SK-N-SH (cell line): ENCODE results near the gene NEU2. TPM values are rescaled to one million over a fixed set of nuclear protein-coding genes. Genes with fewer than 3 reads are reported as not detected.

Experiments
- CTCF ChIA-PET: fragments of 300-600, 350-600 bp; formaldehyde crosslinking; extraction: SDS; loops from one replicate; lab custom pipeline; 2021; lab: Yijun Ruan, JAX
- POLR2A ChIA-PET: fragments of 350-600 bp; sonication (Branson Sonifier 250); formaldehyde crosslinking; extraction: SDS; loops from one replicate; lab custom pipeline; 2020; ENCODE audit warnings: antibody characterized with exemption, inconsistent platforms; lab: Yijun Ruan, JAX
- DNase-seq: peaks from one replicate; pipeline ENCODE4 v3.0.0; 2012
- H2AFZ ChIP-seq: fragments of 200-600 bp; sonication (generic); 2 replicates; pipeline ENCODE4 v1.8.1; 2016; ENCODE audit warnings: antibody characterized with exemption, mild to moderate bottlenecking, low read depth
- H3F3A ChIP-seq: fragments of 200-600 bp; sonication (generic); replicated peaks from 2 replicates; pipeline ENCODE3; 2016; ENCODE audit warnings: antibody characterized with exemption, mild to moderate bottlenecking; ENCODE audit not compliant: insufficient read depth
- H3K27ac ChIP-seq, 2 experiments: fragments of 200-500 bp in 1 of 2; fragments of 200-600 bp in 1 of 2; sonication (Bioruptor generic) in 1 of 2; sonication (generic), shearing (Covaris generic) in 1 of 2; 2 replicates each; pipeline versions ENCODE4 v1.5.1 to v1.6.1; 2014 to 2016; ENCODE audit warnings: low read depth in 2 of 2, inconsistent platforms in 1 of 2, low read length in 1 of 2, mild to moderate bottlenecking in 1 of 2, mixed read lengths in 1 of 2
- H3K27me3 ChIP-seq: fragments of 200-600 bp; sonication (generic), shearing (Covaris generic); 2 replicates; pipeline ENCODE4 v1.6.1; 2016; ENCODE audit warnings: mixed run types; ENCODE audit not compliant: insufficient read depth
- H3K36me3 ChIP-seq, 2 experiments: fragments of 200-500 bp in 1 of 2; fragments of 200-600 bp in 1 of 2; sonication (Bioruptor generic) in 1 of 2; sonication (generic) in 1 of 2; replicated peaks in 1 of 2; 2 replicates each; pipeline versions ENCODE3 to v1.5.1; 2014 to 2016; ENCODE audit warnings: low read length in 1 of 2, mild to moderate bottlenecking in 1 of 2; ENCODE audit not compliant: insufficient read depth in 2 of 2, control insufficient read depth in 1 of 2
- H3K4me1 ChIP-seq, 2 experiments: fragments of 200-500 bp in 1 of 2; fragments of 200-600 bp in 1 of 2; sonication (Bioruptor generic) in 1 of 2; sonication (generic), shearing (Covaris generic) in 1 of 2; 2 replicates each; pipeline versions ENCODE4 v1.5.1 to v1.6.1; 2014 to 2016; ENCODE audit warnings: low read depth in 1 of 2, low read length in 1 of 2, mixed run types in 1 of 2; ENCODE audit not compliant: insufficient read depth in 2 of 2, control insufficient read depth in 1 of 2
- H3K4me2 ChIP-seq: fragments of 200-600 bp; sonication (generic), shearing (Covaris generic); 2 replicates; pipeline ENCODE4 v1.6.1; 2017; ENCODE audit warnings: mixed run types
- H3K4me3 ChIP-seq, 2 experiments: fragments of 200-500 bp in 1 of 2; fragments of 200-600 bp in 1 of 2; sonication (Bioruptor generic) in 1 of 2; sonication (generic), shearing (Covaris generic) in 1 of 2; 2 replicates each; pipeline versions ENCODE4 v1.5.1 to v1.8.1; 2014 to 2016; ENCODE audit warnings: low read depth in 2 of 2, inconsistent platforms in 1 of 2, low read length in 1 of 2, mild to moderate bottlenecking in 1 of 2, mixed read lengths in 1 of 2, moderate library complexity in 1 of 2
- H3K79me2 ChIP-seq: fragments of 200-600 bp; sonication (generic); 2 replicates; pipeline ENCODE4 v1.8.1; 2017; ENCODE audit warnings: mild to moderate bottlenecking; ENCODE audit not compliant: insufficient read depth
- H3K9ac ChIP-seq: fragments of 200-600 bp; sonication (generic); 2 replicates; pipeline ENCODE4 v1.6.1; 2017; ENCODE audit warnings: mixed run types
- H3K9me2 ChIP-seq: fragments of 200-600 bp; sonication (generic); 2 replicates; pipeline ENCODE4 v1.6.1; 2017; ENCODE audit warnings: mixed run types
- H3K9me3 ChIP-seq: fragments of 200-600 bp; sonication (generic); 2 replicates; pipeline ENCODE4 v1.6.1; 2017; ENCODE audit warnings: mixed run types, mild to moderate bottlenecking, moderate library complexity
- H4K20me1 ChIP-seq: fragments of 200-600 bp; sonication (generic); 2 replicates; pipeline ENCODE4 v1.6.1; 2017; ENCODE audit warnings: mild to moderate bottlenecking, mixed run types; ENCODE audit not compliant: insufficient read depth
- FOSL2 ChIP-seq: IDR thresholded peaks from 2 replicates; pipeline ENCODE4 v1.4.0; 2012; ENCODE audit warnings: low read depth, mild to moderate bottlenecking, moderate library complexity, borderline replicate concordance
- FOXJ3 ChIP-seq: sonication (generic); formaldehyde crosslinking; IDR thresholded peaks from 2 replicates; pipeline ENCODE4 v1.5.1; 2020; ENCODE audit warnings: mild to moderate bottlenecking, missing genetic modification reagents
- FOXM1 ChIP-seq: IDR thresholded peaks from 2 replicates; pipeline ENCODE4 v1.4.0; 2012; ENCODE audit warnings: low read depth, mild to moderate bottlenecking
- NRF1 ChIP-seq: IDR thresholded peaks from 2 replicates; pipeline ENCODE4 v1.6.1; 2012; ENCODE audit warnings: low read depth, mild to moderate bottlenecking, low read length
- RXRA ChIP-seq: IDR thresholded peaks from 2 replicates; pipeline ENCODE4 v1.4.0; 2012; ENCODE audit warnings: low read depth, mild to moderate bottlenecking, borderline replicate concordance
- TAF1 ChIP-seq: IDR thresholded peaks from 2 replicates; pipeline ENCODE4 v1.6.1; 2012; ENCODE audit warnings: low read depth, mild to moderate bottlenecking, low read length, moderate library complexity, borderline replicate concordance
- TEAD4 ChIP-seq: IDR thresholded peaks from 2 replicates; pipeline ENCODE4 v1.4.0; 2012; ENCODE audit warnings: mild to moderate bottlenecking, borderline replicate concordance; ENCODE audit not compliant: insufficient read depth
- YY1 ChIP-seq: IDR thresholded peaks from 2 replicates; pipeline ENCODE4 v1.4.0; 2012; ENCODE audit warnings: low read depth, mild to moderate bottlenecking
- WGBS: methylation state at CpG from one replicate; pipeline ENCODE4 v1.1.6; 2017; ENCODE audit warnings: low lambda C conversion rate; 5-methylcytosine and 5-hydroxymethylcytosine counted together
- polyA plus RNA-seq, 3 experiments: library from polyadenylated mRNA; depleted of rRNA; stranded (reverse); fragments of >200 nt; gene quantifications; 2 replicates each; pipeline ENCODE4 v1.2.3, GENCODE V29; 2012
- TF ChIP-seq, protein P1 (sequence below): fragments of 150-350 bp; IDR thresholded peaks from 2 replicates; pipeline ENCODE4 v1.6.1; 2017; ENCODE audit warnings: antibody characterized with exemption, low read length, low read depth, borderline replicate concordance
- TF ChIP-seq, protein P2 (sequence below): IDR thresholded peaks from 2 replicates; pipeline ENCODE4; 2012

The NEU2 gene
- polyA plus RNA-seq, 1 of the 3 experiments (the other 2 are of a cell fraction): not detected

DNA sequence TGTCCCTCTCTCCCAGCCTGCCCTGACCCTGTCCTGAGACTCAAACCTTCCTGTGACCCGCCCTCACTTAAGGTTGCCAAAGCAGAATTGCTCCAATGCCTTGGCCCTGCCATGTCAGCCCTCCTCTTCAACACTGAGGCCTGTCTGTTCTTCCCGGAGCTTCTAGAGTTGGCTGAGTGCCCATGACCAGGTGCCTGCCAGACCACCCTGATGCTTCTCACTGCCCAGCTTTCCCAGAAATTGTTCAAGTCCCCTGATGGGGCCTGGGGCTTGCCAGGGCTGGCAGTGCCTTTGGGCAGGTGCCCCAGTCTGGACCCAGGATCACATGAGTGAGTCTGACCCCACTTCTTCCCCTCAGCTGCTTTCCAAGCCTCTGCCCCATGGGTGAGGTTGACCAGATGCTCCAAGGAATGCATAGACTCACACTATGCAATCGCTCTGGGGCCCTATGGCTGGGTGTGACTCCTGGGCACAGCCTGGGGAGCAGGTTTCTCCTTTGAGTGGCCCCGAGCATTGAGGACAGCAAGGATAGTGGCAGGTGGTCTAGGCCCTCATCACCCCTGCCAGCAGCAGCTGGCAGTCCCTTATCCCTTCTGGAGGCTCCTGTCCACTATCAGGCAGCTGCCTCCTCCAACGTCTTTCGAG, 24.6 kb downstream of the NEU2 start:
- no peaks in the 10 kb centered on the region for H3K79me2 ChIP-seq
- H3K9me2 ChIP-seq: no peaks in the 10 kb centered on the region
- 67% methylated on average over 6 of the region's 6 CpGs for WGBS
- H4K20me1 ChIP-seq: no peaks in the 10 kb centered on the region
- peaks cover 0 to 30% of the 10 kb centered on the region in 2 experiments; a peak in 1 of 4 replicates for H3K4me1 ChIP-seq
- no peaks in the 10 kb centered on the region for H3K27me3 ChIP-seq
- CTCF ChIA-PET: interaction anchor here (1.3 kb wide), 1 partner anchor 22 kb away, joined by 4 read pairs; no protein-coding TSS in a partner anchor
- no peak overlapping the region for H3K9ac ChIP-seq
- TF ChIP-seq FOXM1: no peak
- TF ChIP-seq, protein P1, sequence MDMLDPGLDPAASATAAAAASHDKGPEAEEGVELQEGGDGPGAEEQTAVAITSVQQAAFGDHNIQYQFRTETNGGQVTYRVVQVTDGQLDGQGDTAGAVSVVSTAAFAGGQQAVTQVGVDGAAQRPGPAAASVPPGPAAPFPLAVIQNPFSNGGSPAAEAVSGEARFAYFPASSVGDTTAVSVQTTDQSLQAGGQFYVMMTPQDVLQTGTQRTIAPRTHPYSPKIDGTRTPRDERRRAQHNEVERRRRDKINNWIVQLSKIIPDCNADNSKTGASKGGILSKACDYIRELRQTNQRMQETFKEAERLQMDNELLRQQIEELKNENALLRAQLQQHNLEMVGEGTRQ: no peak
- TF ChIP-seq YY1: no peak
- no peak for TF ChIP-seq FOSL2
- TF ChIP-seq NRF1: no peak
- no peak for TF ChIP-seq RXRA
- TF ChIP-seq, protein P2, sequence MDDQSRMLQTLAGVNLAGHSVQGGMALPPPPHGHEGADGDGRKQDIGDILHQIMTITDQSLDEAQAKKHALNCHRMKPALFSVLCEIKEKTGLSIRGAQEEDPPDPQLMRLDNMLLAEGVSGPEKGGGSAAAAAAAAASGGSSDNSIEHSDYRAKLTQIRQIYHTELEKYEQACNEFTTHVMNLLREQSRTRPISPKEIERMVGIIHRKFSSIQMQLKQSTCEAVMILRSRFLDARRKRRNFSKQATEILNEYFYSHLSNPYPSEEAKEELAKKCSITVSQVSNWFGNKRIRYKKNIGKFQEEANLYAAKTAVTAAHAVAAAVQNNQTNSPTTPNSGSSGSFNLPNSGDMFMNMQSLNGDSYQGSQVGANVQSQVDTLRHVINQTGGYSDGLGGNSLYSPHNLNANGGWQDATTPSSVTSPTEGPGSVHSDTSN: no peak
- no peak for TF ChIP-seq FOXJ3 (CRISPR knock-in tag)
- no peak for TF ChIP-seq TEAD4
- no peak for TF ChIP-seq TAF1
- H3K9me3 ChIP-seq: no peaks in the 10 kb centered on the region
- POLR2A ChIA-PET: no interaction called here
- no peak overlapping the region; a peak in 1 of 4 replicates for H3K27ac ChIP-seq
- H3K4me3 ChIP-seq: no peak overlapping the region
- no peak overlapping the region for H3K4me2 ChIP-seq
- H3F3A ChIP-seq: no peaks in the 10 kb centered on the region
- no peak for DNase-seq
- H3K36me3 ChIP-seq: no peaks in the 10 kb centered on the region
- H2AFZ ChIP-seq: no peak overlapping the region

DNA sequence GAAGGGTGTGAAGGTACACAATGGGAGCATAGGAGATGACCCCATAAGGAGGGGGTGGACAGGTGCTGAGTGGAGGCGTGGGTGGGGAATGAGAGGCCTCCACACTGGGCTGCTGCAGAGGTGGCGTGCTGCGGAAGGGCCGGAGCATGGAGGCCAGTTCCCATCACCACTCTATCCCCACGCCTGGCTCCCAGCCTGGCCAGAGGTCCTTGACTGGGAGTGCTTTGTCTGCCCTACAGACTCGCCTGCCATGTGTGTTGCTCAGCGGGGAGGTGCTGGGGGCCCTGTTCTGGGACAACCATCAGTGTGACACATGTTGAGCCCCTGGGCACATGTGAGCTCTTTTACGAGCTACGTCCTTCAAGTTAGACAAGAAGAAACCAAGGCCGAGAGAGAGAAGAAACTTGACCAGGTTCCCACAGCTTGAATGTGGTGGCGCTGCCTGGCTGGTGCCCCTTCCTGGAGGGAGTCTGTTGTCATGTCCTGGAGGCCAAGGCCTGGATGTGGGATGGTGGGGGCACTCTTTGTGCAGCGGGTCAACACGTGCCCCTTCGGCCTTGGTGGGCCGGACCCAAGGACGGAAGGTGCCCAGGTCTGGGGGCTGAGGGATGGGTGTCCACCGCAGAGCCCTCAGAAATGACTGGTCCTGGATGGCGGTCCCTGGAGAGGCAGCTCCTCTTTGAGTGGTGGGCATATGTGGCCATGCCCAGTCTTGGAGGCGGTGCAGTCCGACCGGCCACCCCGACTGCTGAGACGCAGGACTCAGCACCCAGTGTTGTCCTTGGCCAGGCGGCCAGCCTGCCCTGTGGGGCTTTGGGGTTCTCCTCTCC, 26.5 kb downstream of the NEU2 start:
- no peaks in the 10 kb centered on the region for H3K9me2 ChIP-seq
- no peaks in the 10 kb centered on the region for H3K9me3 ChIP-seq
- H3K4me2 ChIP-seq: no peak overlapping the region
- WGBS: 80% methylated on average over 12 of the region's 24 CpGs
- CTCF ChIA-PET: interaction anchor here (0.8 to 2.0 kb wide), 2 partner anchors 30 to 192 kb away, joined by 3 to 6 read pairs; partner anchors contain the start of gene ATG16L1
- H3K27me3 ChIP-seq: no peaks in the 10 kb centered on the region
- H3K36me3 ChIP-seq: no peaks in the 10 kb centered on the region
- no peak for TF ChIP-seq FOXJ3 (CRISPR knock-in tag)
- H3K4me3 ChIP-seq: no peak overlapping the region
- H3K9ac ChIP-seq: no peak overlapping the region
- no peak overlapping the region for H2AFZ ChIP-seq
- H3K27ac ChIP-seq: no peak overlapping the region
- no peak for DNase-seq
- H3K79me2 ChIP-seq: no peaks in the 10 kb centered on the region
- no peaks in the 10 kb centered on the region for H3F3A ChIP-seq
- peaks cover 0 to 35% of the 10 kb centered on the region in 2 experiments; a peak in 1 of 4 replicates for H3K4me1 ChIP-seq
- POLR2A ChIA-PET: no interaction called here
- no peaks in the 10 kb centered on the region for H4K20me1 ChIP-seq
